ENCODE measurements around the gene LAMA3.

LAMA3 gene

GRCh38 chr18:23825496-23825895 is 136.2 kb downstream of the LAMA3 start:
- no peak for DNase-seq

GRCh38 chr18:23825978-23826405 is 136.7 kb downstream of the LAMA3 start:
- no peak for DNase-seq

GRCh38 chr18:23826850-23827620 is 137.8 kb downstream of the LAMA3 start:
- DNase-seq, result no peak

- no peak for DNase-seq
Observed at GRCh38 chr18:23827681-23828080, 138.4 kb downstream of the LAMA3 start.

- no peak for DNase-seq
Observed at GRCh38 chr18:23828426-23828825, 139.2 kb downstream of the LAMA3 start.

GRCh38 chr18:23832911-23833310 is 143.7 kb downstream of the LAMA3 start:
- DNase-seq, result no peak

GRCh38 chr18:23833714-23834113 is 144.5 kb downstream of the LAMA3 start:
- DNase-seq, result no peak

GRCh38 chr18:23835091-23835490 is 145.8 kb downstream of the LAMA3 start:
- DNase-seq, result no peak

GRCh38 chr18:23835506-23835905 is 146.3 kb downstream of the LAMA3 start:
- DNase-seq, result no peak

GRCh38 chr18:23837591-23837990 is 148.3 kb downstream of the LAMA3 start:
- DNase-seq, result no peak

GRCh38 chr18:23838233-23838632 is 149.0 kb downstream of the LAMA3 start:
- no peak for DNase-seq

- no peak for DNase-seq
Observed at GRCh38 chr18:23838801-23839366, 149.6 kb downstream of the LAMA3 start.

GRCh38 chr18:23842305-23842704 is 153.1 kb downstream of the LAMA3 start:
- no peak for DNase-seq

- DNase-seq, result no peak
Observed at GRCh38 chr18:23844991-23845680, 155.9 kb downstream of the LAMA3 start.

- DNase-seq, result no peak
Observed at GRCh38 chr18:23845988-23846630, 156.9 kb downstream of the LAMA3 start.

GRCh38 chr18:23847321-23847986 is 158.2 kb downstream of the LAMA3 start:
- no peak for DNase-seq

- DNase-seq, result no peak
Observed at GRCh38 chr18:23849141-23849540, 159.9 kb downstream of the LAMA3 start.

- no peak for DNase-seq
Observed at GRCh38 chr18:23850215-23850614, 161.0 kb downstream of the LAMA3 start.

- DNase-seq, result no peak
Observed at GRCh38 chr18:23851470-23852002, 162.3 kb downstream of the LAMA3 start.

- DNase-seq, result no peak
Observed at GRCh38 chr18:23852236-23853045, 163.2 kb downstream of the LAMA3 start.

- no peak for DNase-seq
Observed at GRCh38 chr18:23853448-23854195, 164.4 kb downstream of the LAMA3 start.

All from GOT3 (cell line).